Hepatocyte (in vitro differentiated cells): ENCODE measurements around the gene RANGRF. TPM values are rescaled to one million over a fixed set of nuclear protein-coding genes. Genes with fewer than 3 reads are reported as not detected.

Source experiments
- DNase-seq: peaks from one replicate; pipeline ENCODE4 v3.0.0-alpha.2; 2016; ENCODE audit warnings: low spot score
- H2AFZ ChIP-seq: fragments of 200-600 bp; sonication (generic); 2 replicates; pipeline ENCODE4 v1.6.0; 2016; ENCODE audit warnings: antibody characterized with exemption, mild to moderate bottlenecking
- H3K27ac ChIP-seq: fragments of 200-600 bp; sonication (generic); 2 replicates; pipeline ENCODE4 v1.5.1; 2016; ENCODE audit warnings: mild to moderate bottlenecking
- H3K27me3 ChIP-seq: fragments of 200-600 bp; sonication (generic); 2 replicates; pipeline ENCODE4 v1.6.1; 2016
- H3K36me3 ChIP-seq: fragments of 200-600 bp; sonication (generic); replicated peaks from 2 replicates; pipeline ENCODE4 v1.5.1; 2016; ENCODE audit warnings: low read depth; ENCODE audit not compliant: insufficient read depth
- H3K4me1 ChIP-seq: fragments of 200-600 bp; sonication (generic); 2 replicates; pipeline ENCODE4 v1.5.1; 2016; ENCODE audit warnings: mild to moderate bottlenecking, moderate library complexity; ENCODE audit not compliant: insufficient read depth
- H3K4me2 ChIP-seq: fragments of 200-600 bp; sonication (generic); 2 replicates; pipeline ENCODE4 v1.6.0; 2016
- H3K4me3 ChIP-seq: fragments of 200-600 bp; sonication (generic); 2 replicates; pipeline ENCODE4 v1.5.1; 2016; ENCODE audit warnings: mild to moderate bottlenecking
- H3K79me2 ChIP-seq: fragments of 200-600 bp; sonication (generic); 2 replicates; pipeline ENCODE4 v1.6.0; 2017; ENCODE audit warnings: mild to moderate bottlenecking
- H3K9me2 ChIP-seq: fragments of 200-600 bp; sonication (generic); replicated peaks from 2 replicates; pipeline ENCODE4 v1.6.0; 2017; ENCODE audit warnings: mild to moderate bottlenecking; ENCODE audit not compliant: insufficient read depth
- H3K9me3 ChIP-seq: fragments of 200-600 bp; sonication (generic); 2 replicates; pipeline ENCODE4 v1.5.1; 2016; ENCODE audit warnings: low read depth, mild to moderate bottlenecking
- H4K20me1 ChIP-seq: fragments of 200-600 bp; sonication (generic); 2 replicates; pipeline ENCODE4 v1.6.0; 2016; ENCODE audit warnings: mild to moderate bottlenecking; ENCODE audit not compliant: insufficient read depth, poor library complexity, severe bottlenecking
- EZH2 ChIP-seq: fragments of 200-600 bp; sonication (generic); IDR thresholded peaks from 2 replicates; pipeline ENCODE4 v1.6.1; 2016; ENCODE audit warnings: antibody characterized with exemption, mild to moderate bottlenecking, borderline replicate concordance
- EZH2phosphoT487 ChIP-seq: fragments of 200-600 bp; sonication (generic); IDR thresholded peaks from one replicate; pipeline ENCODE4 v1.6.1; 2018; ENCODE audit warnings: antibody characterized with exemption, mild to moderate bottlenecking, low read depth, moderate library complexity; ENCODE audit not compliant: unreplicated experiment, severe bottlenecking
- WGBS: methylation state at CpG from one replicate; pipeline ENCODE4 v1.1.6; 2016; ENCODE audit warnings: low lambda C conversion rate; ENCODE audit errors: missing lambda C conversion rate; 5-methylcytosine and 5-hydroxymethylcytosine counted together
- polyA plus RNA-seq: library from polyadenylated mRNA; unstranded; fragments of >200 nt; fragmentation: Nextera tagmentation; extraction: Ambion mirVana; gene quantifications from 2 replicates; pipeline ENCODE4 v1.2.1, GENCODE V29; 2016
- total RNA-seq: library from RNA; depleted of rRNA; stranded (reverse); fragments of >200 nt; gene quantifications from 2 replicates; pipeline ENCODE4 v1.2.3, GENCODE V29; 2014
- TF ChIP-seq, protein P1 (sequence below): fragments of 200-600 bp; sonication (generic); IDR thresholded peaks from 2 replicates; pipeline ENCODE4 v1.5.1; 2016; ENCODE audit warnings: antibody characterized with exemption, mild to moderate bottlenecking; ENCODE audit not compliant: poor library complexity

Gene RANGRF
- total and polyA plus RNA-seq, 2 experiments from 2014 or later: 7.9 to 41.9 TPM

DNA sequence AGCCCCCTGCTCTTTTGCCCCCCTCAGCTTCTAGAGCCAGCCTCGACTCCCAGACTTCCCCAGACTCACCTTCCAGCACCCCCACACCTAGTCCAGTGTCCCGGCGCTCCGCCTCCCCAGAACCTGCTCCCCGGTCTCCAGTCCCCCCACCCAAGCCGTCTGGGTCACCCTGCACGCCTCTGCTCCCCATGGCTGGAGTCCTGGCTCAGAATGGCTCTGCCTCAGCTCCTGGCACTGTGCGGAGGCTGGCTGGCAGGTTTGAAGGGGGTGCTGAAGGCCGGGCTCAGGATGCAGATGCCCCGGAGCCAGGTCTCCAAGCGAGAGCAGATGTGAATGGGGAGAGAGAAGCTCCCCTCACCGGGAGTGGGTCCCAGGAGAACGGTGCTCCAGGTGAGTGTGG lies 23.8 kb downstream of the RANGRF start:
- Histone ChIP-seq H3K27me3 (peaks cover 45% of the 10 kb centered on the region), H3K4me2 (no peak overlapping the region), H3K4me3 (no peak overlapping the region), H3K9me2 (no peaks in the 10 kb centered on the region), H3K79me2 (no peaks in the 10 kb centered on the region), H3K9me3 (no peaks in the 10 kb centered on the region), H2AFZ (no peak overlapping the region), H3K27ac (no peak overlapping the region), H3K36me3 (no peaks in the 10 kb centered on the region), H3K4me1 (peaks cover 12% of the 10 kb centered on the region), H4K20me1 (no peaks in the 10 kb centered on the region)
- DNase-seq: no peak
- WGBS: 80% methylated on average over 13 of the region's 13 CpGs
- no peak for TF ChIP-seq EZH2
- no peak for TF ChIP-seq EZH2phosphoT487
- TF ChIP-seq, protein P1, sequence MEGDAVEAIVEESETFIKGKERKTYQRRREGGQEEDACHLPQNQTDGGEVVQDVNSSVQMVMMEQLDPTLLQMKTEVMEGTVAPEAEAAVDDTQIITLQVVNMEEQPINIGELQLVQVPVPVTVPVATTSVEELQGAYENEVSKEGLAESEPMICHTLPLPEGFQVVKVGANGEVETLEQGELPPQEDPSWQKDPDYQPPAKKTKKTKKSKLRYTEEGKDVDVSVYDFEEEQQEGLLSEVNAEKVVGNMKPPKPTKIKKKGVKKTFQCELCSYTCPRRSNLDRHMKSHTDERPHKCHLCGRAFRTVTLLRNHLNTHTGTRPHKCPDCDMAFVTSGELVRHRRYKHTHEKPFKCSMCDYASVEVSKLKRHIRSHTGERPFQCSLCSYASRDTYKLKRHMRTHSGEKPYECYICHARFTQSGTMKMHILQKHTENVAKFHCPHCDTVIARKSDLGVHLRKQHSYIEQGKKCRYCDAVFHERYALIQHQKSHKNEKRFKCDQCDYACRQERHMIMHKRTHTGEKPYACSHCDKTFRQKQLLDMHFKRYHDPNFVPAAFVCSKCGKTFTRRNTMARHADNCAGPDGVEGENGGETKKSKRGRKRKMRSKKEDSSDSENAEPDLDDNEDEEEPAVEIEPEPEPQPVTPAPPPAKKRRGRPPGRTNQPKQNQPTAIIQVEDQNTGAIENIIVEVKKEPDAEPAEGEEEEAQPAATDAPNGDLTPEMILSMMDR: no peak

DNA sequence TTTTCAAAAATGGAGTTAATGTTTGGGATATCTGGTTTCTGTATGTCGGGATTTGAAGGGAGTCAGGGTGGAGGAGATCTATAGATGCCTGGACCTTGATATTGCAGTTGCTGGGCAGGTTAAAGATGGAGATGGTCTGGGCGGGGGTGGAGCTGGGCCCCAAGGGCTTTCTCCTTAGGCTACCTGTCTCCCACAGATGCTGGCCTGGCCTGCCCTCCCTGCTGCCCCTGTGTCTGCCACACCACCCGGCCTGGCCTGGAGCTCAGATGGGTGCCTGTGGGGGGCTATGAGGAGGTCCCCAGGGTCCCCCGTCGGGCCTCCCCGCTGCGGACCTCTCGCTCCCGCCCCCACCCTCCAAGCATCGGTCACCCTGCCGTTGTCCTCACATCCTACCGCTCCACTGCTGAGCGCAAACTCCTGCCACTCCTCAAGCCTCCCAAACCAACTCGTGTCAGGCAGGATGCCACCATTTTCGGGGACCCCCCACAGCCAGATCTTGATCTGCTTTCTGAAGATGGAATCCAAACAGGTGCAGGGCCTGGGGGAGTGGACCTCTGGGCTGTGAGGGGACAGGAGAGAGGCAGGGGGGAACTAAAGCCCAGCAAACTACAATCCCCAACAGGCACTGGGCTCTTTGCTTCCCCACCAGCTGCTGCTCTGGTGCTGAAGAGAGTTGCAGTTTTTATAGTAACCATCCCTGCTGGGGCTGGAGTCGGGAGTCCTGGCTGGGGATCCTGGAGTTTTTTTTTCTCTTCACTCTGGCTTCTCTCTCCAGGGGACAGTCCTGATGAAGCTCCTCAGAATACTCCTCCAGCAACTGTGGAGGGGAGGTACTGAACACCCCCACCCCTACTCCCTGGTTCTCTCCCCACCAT lies 24.5 kb downstream of the RANGRF start:
- TF ChIP-seq EZH2 (no peak), EZH2phosphoT487 (no peak)
- TF ChIP-seq, protein P1: no peak
- no peak overlapping the region for H3K4me2 ChIP-seq
- H2AFZ ChIP-seq: no peak overlapping the region
- H3K9me2 ChIP-seq: no peaks in the 10 kb centered on the region
- no peaks in the 10 kb centered on the region for H3K9me3 ChIP-seq
- H3K4me1 ChIP-seq: peaks cover 12% of the 10 kb centered on the region
- 78% methylated on average over 9 of the region's 16 CpGs for WGBS
- no peak overlapping the region for H3K27ac ChIP-seq
- no peaks in the 10 kb centered on the region for H3K36me3 ChIP-seq
- DNase-seq: no peak
- no peaks in the 10 kb centered on the region for H4K20me1 ChIP-seq
- H3K4me3 ChIP-seq: no peak overlapping the region
- H3K79me2 ChIP-seq: no peaks in the 10 kb centered on the region
- H3K27me3 ChIP-seq: peaks cover 48% of the 10 kb centered on the region

DNA sequence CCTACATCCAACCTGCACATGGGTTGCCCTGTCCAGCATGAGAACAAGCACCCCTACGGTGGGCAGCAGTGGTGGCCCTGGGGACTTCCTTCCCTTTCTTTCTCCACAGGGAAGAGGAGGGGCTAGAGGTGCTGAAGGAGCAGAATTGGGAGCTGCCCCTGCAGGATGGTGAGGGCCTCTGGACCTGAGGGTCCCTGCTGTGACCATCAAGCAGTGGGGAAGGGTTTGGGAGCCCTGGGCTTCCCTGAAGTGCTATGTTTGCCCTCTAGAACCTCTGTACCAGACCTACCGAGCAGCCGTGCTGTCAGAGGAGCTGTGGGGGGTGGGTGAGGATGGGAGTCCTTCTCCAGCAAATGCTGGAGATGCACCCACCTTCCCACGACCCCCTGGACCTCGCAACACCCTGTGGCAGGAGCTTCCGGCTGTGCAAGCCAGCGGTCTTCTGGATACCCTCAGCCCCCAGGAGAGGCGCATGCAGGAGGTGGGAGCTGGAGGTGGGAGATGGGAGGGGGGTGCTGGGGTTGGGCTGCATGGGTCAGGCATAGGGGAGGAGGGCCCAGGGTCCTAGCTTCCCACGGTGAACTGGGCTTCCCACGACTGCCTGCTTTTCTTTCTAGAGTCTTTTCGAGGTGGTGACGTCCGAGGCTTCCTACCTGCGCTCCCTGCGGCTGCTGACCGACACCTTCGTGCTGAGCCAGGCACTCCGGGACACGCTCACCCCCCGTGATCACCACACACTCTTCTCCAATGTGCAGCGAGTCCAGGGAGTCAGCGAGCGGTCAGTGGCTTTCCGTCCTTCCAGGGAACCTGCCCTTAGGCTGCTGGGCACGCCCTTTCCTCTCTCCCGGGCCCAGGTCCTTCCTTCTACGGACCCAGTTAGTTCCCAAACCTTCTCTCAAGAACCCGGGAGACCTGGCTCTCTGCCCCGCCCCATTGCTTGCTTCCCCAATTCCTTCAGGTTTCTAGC lies 26.6 kb downstream of the RANGRF start:
- H4K20me1 ChIP-seq: no peaks in the 10 kb centered on the region
- peak; percentile 53 for DNase-seq
- H3K27ac ChIP-seq: no peak overlapping the region
- no peaks in the 10 kb centered on the region for H3K79me2 ChIP-seq
- H3K27me3 ChIP-seq: peaks cover 48% of the 10 kb centered on the region
- H2AFZ ChIP-seq: no peak overlapping the region
- TF ChIP-seq, protein P1: no peak
- TF ChIP-seq EZH2: no peak
- no peak for TF ChIP-seq EZH2phosphoT487
- H3K9me2 ChIP-seq: no peaks in the 10 kb centered on the region
- H3K36me3 ChIP-seq: no peaks in the 10 kb centered on the region
- no peak overlapping the region for H3K4me3 ChIP-seq
- 8% methylated on average over 28 of the region's 29 CpGs for WGBS
- no peaks in the 10 kb centered on the region for H3K9me3 ChIP-seq
- H3K4me1 ChIP-seq: peaks cover 12% of the 10 kb centered on the region
- H3K4me2 ChIP-seq: peak overlapping the region; percentile 72
